Nephron (organoid): ENCODE results near the gene GRIN3B.

Experiments used
- H3K27ac Mint-ChIP-seq, 3 experiments: 2 replicates each; pipeline ENCODE4 v1.8.0; 2020; ENCODE audit warnings: mixed read lengths in 3 of 3, mild to moderate bottlenecking in 2 of 3, moderate library complexity in 1 of 3
- H3K27me3 Mint-ChIP-seq: 2 replicates; pipeline ENCODE4 v1.8.0; 2021; ENCODE audit warnings: low read depth, mild to moderate bottlenecking, moderate library complexity, mixed read lengths
- H3K36me3 Mint-ChIP-seq: 2 replicates; pipeline ENCODE4 v1.8.0; 2020; ENCODE audit warnings: low read depth, mixed read lengths
- H3K4me1 Mint-ChIP-seq: 2 replicates; pipeline ENCODE4 v1.8.0; 2020; ENCODE audit warnings: mixed read lengths
- H3K4me3 Mint-ChIP-seq, 3 experiments: 2 replicates each; pipeline ENCODE4 v1.8.0; 2020; ENCODE audit warnings: mild to moderate bottlenecking in 3 of 3, mixed read lengths in 3 of 3, moderate library complexity in 2 of 3
- H3K9me3 Mint-ChIP-seq: 2 replicates; pipeline ENCODE4 v1.8.0; 2020; ENCODE audit warnings: mixed read lengths
- TF ChIP-seq, protein P1 (sequence below), 3 experiments: fragments of 200-600 bp; sonication (generic); IDR thresholded peaks; one replicate each; pipeline ENCODE4 v1.5.0; 2021; ENCODE audit warnings: antibody characterized with exemption in 3 of 3; ENCODE audit not compliant: unreplicated experiment in 3 of 3

Gene GRIN3B

DNA sequence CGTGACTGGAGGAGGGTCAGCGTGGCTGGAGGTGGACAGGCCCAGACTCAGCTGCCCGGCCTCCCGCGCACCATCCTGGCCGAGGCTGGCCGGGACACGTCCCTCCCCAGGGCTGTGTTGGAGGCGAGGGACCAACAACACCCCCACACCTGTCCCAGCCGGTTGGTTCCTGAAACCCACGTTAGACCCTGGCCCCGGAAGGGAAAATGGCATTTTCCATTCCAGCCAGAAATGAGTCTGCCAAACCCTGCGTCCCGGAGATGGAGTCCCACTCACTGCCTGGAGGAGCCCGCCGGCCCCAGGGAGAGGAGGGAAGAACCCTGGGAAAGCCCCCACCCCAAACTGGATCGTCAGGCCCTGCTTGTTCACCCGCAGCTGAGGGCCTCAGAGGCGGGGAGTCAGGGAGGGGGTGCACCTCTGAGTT is 20.9 kb upstream of the GRIN3B start:
- TF ChIP-seq, protein P1, sequence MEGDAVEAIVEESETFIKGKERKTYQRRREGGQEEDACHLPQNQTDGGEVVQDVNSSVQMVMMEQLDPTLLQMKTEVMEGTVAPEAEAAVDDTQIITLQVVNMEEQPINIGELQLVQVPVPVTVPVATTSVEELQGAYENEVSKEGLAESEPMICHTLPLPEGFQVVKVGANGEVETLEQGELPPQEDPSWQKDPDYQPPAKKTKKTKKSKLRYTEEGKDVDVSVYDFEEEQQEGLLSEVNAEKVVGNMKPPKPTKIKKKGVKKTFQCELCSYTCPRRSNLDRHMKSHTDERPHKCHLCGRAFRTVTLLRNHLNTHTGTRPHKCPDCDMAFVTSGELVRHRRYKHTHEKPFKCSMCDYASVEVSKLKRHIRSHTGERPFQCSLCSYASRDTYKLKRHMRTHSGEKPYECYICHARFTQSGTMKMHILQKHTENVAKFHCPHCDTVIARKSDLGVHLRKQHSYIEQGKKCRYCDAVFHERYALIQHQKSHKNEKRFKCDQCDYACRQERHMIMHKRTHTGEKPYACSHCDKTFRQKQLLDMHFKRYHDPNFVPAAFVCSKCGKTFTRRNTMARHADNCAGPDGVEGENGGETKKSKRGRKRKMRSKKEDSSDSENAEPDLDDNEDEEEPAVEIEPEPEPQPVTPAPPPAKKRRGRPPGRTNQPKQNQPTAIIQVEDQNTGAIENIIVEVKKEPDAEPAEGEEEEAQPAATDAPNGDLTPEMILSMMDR (IDR thresholded peaks at IDR 0.05; ENCODE audit: unreplicated experiment in 3 of 3) = no peak
- peak overlapping the region in 1 of 3 experiments; percentile 54 for H3K4me3 Mint-ChIP-seq
- peaks cover 2% of the 10 kb centered on the region for H3K4me1 Mint-ChIP-seq
- no peaks in the 10 kb centered on the region for H3K27me3 Mint-ChIP-seq
- peaks cover 4% of the 10 kb centered on the region for H3K36me3 Mint-ChIP-seq
- no peaks in the 10 kb centered on the region for H3K9me3 Mint-ChIP-seq
- H3K27ac Mint-ChIP-seq = peak overlapping the region in 2 of 3 experiments; percentile 59 to 88

DNA sequence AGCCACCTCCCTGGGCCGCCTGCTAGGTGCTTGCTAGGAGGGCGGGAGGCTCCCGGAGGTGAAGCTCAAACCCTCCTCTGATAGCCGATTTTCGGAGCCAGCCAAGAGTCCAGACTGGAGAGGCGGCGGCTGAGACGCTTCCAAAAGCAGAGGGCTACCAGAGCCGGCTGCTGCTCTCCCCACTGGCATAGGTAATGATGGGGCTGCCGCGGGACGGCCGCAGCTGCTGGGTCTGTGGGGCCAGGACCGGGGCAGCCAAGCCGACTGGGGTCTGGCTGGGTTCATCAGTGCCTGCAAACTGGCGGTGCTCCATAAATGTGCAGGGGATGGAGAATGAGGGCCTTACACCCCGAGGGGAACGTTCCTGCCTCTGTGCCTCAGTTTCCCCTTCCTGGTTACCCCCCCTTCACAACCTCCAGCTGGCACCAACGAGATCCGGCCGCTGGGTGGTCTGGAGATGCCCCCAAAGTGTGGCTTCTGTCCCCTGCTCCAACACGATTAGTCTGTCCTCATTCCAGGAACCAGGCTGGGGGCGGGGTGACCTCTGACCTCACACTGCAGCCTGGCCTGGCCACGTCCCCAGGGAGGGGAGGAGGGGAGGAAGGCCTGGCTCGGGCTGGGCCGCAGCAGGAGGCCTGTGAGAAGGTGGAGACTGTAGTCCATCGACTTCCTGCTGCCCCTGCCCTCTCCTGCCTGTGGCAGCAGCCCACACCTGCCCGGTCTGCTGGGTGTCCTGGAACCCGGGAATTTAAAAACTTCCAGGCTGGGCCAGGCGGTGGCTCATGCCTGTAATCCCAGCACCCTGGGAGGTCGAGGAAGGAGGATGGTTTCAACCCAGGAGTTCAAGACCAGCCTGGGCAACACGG is 19.9 kb upstream of the GRIN3B start:
- TF ChIP-seq, protein P1 (IDR thresholded peaks at IDR 0.05; ENCODE audit: unreplicated experiment in 3 of 3) = no peak
- peaks cover 10% of the 10 kb centered on the region for H3K4me1 Mint-ChIP-seq
- H3K9me3 Mint-ChIP-seq = no peaks in the 10 kb centered on the region
- peaks cover 1% of the 10 kb centered on the region for H3K36me3 Mint-ChIP-seq
- H3K27me3 Mint-ChIP-seq = no peaks in the 10 kb centered on the region
- H3K4me3 Mint-ChIP-seq = peak overlapping the region in 2 of 3 experiments; percentile 37 to 67
- peak overlapping the region in 2 of 3 experiments; percentile 77 to 92 for H3K27ac Mint-ChIP-seq

DNA sequence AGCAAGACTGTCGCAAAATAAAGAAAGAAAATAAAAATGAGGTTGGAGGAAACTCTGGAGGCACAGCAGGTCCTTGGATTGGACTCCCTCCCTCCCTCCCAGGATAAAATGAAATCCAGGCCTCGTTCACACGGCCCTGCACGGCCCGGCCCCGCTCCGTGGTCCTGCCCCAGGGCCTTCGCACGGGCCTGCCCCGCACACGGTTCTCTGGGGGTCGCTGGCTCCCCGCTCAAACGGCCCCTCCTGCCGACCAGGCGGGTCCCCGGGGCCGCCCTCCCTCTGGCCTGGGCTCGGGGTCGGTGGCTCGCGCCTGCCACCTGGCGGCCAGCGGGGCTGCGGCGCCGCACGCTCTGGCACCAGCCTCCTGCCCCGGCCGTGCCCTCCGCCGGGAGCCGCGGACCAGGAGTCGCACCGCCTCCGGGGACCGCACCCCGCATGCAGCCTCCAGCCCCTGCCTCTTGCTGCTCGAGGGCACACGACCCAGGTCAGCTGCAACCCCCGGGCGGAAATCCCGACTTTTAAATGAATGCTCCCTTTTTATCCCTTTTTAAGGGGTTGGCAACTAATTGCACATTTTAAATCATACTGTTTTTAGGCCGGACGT is 17.6 kb upstream of the GRIN3B start:
- peak overlapping the region in 2 of 3 experiments; percentile 60 to 78 for H3K27ac Mint-ChIP-seq
- H3K27me3 Mint-ChIP-seq = no peaks in the 10 kb centered on the region
- peaks cover 10% of the 10 kb centered on the region for H3K4me1 Mint-ChIP-seq
- peak overlapping the region; percentile 67 to 78 (median 72) for H3K4me3 Mint-ChIP-seq
- H3K9me3 Mint-ChIP-seq = no peaks in the 10 kb centered on the region
- H3K36me3 Mint-ChIP-seq = peaks cover 9% of the 10 kb centered on the region
- TF ChIP-seq, protein P1 (IDR thresholded peaks at IDR 0.05; ENCODE audit: unreplicated experiment in 3 of 3) = peak; percentile 96 to 98 (median 97)

DNA sequence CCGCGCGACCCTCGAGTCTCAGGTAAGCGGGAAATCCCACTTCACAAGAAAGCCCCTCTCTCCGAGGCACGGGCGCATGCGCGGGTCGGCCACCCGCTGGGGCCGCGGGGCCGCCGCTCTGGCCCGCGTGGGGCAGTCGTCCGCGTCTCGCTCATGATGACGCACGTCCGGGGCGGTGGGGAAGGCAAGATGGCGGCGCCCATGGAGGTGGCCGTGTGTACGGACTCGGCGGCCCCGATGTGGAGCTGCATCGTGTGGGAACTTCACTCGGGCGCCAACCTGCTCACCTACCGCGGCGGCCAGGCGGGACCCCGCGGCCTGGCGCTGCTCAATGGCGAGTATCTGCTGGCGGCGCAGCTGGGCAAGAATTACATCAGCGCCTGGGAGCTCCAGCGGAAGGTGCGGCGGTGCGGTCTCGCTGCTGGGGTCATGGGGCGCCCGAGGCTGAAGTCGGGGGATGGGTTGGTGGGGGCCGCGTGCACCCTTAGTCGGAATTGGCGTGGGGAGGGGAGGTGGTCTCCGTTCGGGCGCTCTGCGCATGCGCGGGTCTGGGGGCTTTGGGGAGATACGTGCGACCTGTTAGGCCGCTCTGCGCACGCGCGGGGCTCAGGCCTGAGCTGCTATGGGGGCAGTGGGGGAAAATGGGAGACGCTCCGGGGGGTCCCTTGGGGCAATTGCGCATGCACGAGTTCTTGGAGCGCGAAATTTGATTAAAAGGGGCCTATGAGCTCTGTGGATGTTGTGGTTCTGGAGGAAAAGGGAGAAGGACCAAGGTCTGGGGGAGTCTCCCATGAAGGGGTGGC is 15.9 kb upstream of the GRIN3B start, which contains the start of gene WDR18:
Gene WDR18, plus strand, starts transcription at position 181 of the 803 bp plus-strand sequence. Its CDS starts 9 bp downstream, at position 190.
- TF ChIP-seq, protein P1 (IDR thresholded peaks at IDR 0.05; ENCODE audit: unreplicated experiment in 3 of 3) = no peak
- Mint-ChIP-seq H3K9me3 (no peaks in the 10 kb centered on the region), H3K36me3 (peaks cover 14% of the 10 kb centered on the region), H3K27me3 (no peaks in the 10 kb centered on the region), H3K27ac (peak within 1 kb of the TSS; percentile 94 to 98 (median 96)), H3K4me3 (peak within 1 kb of the TSS; percentile 96 to 97 (median 96)), H3K4me1 (peaks cover 10% of the 10 kb centered on the region)

DNA sequence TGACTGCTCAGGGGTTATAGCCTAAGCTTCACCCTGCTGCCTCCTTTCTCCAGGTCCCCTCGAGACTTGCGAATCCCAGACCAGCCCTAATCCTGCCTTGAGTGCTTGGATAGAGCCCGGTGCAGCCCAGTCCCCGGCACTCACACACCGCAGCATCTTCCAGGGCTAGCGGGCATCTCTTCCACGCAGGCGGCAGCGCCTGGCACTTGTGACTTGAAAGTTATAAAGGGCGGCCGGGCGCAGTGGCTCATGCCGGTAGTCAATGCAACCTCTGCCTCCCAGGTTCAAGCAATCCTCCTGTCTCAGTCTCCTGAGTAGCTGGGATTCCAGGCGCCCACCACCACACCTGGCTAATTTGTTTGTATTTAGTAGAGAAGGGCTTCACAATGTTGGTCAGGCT is 14.1 kb upstream of the GRIN3B start:
- TF ChIP-seq, protein P1 (IDR thresholded peaks at IDR 0.05; ENCODE audit: unreplicated experiment in 3 of 3) = no peak
- peak overlapping the region; percentile 96 to 97 (median 96) for H3K4me3 Mint-ChIP-seq
- no peaks in the 10 kb centered on the region for H3K9me3 Mint-ChIP-seq
- H3K36me3 Mint-ChIP-seq = peaks cover 14% of the 10 kb centered on the region
- no peak overlapping the region for H3K27ac Mint-ChIP-seq
- peaks cover 10% of the 10 kb centered on the region for H3K4me1 Mint-ChIP-seq
- H3K27me3 Mint-ChIP-seq = no peaks in the 10 kb centered on the region
